Epithelial cell of esophagus (primary cell): ENCODE measurements around the gene KRTAP10-8.

Source experiments
- DNase-seq: peaks from one replicate; pipeline ENCODE4 v3.0.0; 2010; ENCODE audit warnings: low read depth
- H3K4me3 ChIP-seq: 2 replicates; pipeline ENCODE4 v1.5.1; 2011; ENCODE audit warnings: mild to moderate bottlenecking, low read length, control low read depth
- TF ChIP-seq, protein P1 (sequence below): IDR thresholded peaks from 2 replicates; pipeline ENCODE4 v1.5.1; 2011; ENCODE audit warnings: low read depth, mild to moderate bottlenecking, low read length, control low read depth, inconsistent platforms; ENCODE audit not compliant: insufficient read depth; ENCODE audit errors: missing control alignments

Gene KRTAP10-8, protein sequence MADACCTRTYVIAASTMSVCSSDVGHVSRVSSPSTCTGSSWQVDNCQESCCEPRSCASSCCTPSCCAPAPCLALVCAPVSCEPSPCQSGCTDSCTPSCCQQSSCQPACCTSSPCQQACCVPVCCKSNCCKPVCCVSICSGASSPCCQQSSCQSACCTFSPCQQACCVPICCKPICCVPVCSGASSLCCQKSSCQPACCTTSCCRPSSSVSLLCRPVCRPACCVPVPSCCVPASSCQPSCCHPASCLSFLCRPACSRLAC

DNA sequence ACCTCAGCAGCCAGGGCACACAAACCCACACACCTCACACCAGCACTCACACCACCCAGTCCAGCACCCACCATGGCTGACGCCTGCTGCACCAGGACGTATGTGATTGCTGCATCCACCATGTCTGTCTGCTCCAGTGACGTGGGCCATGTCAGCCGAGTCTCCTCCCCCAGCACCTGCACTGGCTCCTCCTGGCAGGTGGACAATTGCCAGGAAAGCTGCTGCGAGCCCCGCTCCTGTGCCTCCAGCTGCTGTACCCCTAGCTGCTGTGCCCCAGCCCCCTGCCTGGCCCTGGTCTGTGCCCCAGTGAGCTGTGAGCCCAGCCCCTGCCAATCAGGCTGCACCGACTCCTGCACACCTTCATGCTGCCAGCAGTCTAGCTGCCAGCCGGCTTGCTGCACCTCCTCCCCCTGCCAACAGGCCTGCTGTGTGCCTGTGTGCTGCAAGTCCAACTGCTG is at the start of gene KRTAP10-8:
Gene KRTAP10-8 (plus strand): TSS at position 51 of the 458 bp plus-strand sequence. CDS start 22 bp downstream, at position 73.
- DNase-seq, result no peak
- TF ChIP-seq, protein P1, sequence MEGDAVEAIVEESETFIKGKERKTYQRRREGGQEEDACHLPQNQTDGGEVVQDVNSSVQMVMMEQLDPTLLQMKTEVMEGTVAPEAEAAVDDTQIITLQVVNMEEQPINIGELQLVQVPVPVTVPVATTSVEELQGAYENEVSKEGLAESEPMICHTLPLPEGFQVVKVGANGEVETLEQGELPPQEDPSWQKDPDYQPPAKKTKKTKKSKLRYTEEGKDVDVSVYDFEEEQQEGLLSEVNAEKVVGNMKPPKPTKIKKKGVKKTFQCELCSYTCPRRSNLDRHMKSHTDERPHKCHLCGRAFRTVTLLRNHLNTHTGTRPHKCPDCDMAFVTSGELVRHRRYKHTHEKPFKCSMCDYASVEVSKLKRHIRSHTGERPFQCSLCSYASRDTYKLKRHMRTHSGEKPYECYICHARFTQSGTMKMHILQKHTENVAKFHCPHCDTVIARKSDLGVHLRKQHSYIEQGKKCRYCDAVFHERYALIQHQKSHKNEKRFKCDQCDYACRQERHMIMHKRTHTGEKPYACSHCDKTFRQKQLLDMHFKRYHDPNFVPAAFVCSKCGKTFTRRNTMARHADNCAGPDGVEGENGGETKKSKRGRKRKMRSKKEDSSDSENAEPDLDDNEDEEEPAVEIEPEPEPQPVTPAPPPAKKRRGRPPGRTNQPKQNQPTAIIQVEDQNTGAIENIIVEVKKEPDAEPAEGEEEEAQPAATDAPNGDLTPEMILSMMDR, result no peak
- no peak within 1 kb of the TSS for H3K4me3 ChIP-seq

DNA sequence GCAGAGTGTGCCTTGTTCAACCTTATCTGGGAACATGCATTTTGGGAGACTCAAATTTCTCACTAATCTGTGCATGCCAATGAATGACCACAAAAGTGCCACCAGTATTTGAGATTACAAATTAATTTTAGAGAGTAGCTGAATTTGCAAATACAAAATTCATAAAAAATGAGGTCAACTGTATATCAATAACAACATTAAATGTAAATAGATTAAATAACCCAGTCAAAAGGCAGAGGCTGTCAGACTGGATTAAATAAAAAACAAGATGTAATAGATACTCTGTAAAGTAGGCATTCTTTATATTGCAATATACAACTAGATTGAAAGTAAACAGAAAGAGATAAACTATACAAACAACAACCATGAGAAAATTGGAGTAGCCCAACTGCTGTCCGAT is 47.8 kb upstream of the KRTAP10-8 start:
- no peak overlapping the region for H3K4me3 ChIP-seq
- TF ChIP-seq, protein P1, result no peak
- DNase-seq, result no peak

DNA sequence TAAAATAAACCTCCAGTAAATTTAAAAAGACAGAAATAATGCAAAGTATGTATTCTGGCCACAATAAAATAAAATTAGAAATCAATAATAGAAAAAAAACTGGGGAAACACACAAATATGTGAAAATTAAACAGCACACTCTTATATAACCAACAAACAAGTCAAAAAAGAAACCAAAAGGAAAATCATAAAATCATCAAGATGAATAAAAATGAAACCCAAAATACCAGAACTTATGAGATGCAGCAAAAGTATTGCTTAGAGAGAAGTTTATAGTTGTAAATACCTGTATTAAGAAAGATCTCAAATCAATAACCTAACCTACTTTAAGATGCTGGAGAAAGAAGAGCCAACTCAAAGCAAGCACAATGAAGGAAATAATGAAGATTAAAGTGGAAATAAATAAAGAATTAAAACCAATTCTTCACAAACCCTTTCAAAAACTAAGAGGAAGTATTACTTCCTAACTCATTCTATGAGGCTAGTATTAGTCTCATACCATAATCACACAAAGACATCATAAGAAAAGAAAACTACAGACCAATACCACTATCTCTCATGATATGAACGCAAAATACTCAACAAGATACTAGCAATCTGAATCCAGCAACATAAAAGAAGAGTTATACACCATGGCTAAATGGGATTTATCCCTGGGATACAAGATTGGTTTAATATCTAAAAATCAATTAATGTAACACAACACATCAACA is 46.8 kb upstream of the KRTAP10-8 start:
- no peak for DNase-seq
- TF ChIP-seq, protein P1, result no peak
- no peak overlapping the region for H3K4me3 ChIP-seq

DNA sequence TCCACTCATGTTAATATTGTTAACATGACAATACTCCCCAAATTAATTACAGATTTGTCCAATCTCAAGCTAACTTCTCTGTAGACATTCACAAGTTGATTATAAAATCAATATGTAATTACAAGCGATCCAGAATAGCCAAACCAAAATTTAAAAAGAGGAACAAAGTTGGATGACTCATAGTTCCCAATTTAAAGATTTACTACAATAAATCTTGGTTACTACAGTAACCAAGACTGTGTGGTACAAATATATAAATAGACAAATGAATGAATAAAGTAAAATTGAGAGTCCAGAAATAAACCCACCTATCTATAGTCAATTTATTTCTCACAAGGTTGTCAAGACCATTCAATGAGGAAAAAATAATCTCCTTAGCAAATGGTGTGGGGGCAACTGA is 45.5 kb upstream of the KRTAP10-8 start:
- DNase-seq, result no peak
- TF ChIP-seq, protein P1, result no peak
- no peak overlapping the region for H3K4me3 ChIP-seq

DNA sequence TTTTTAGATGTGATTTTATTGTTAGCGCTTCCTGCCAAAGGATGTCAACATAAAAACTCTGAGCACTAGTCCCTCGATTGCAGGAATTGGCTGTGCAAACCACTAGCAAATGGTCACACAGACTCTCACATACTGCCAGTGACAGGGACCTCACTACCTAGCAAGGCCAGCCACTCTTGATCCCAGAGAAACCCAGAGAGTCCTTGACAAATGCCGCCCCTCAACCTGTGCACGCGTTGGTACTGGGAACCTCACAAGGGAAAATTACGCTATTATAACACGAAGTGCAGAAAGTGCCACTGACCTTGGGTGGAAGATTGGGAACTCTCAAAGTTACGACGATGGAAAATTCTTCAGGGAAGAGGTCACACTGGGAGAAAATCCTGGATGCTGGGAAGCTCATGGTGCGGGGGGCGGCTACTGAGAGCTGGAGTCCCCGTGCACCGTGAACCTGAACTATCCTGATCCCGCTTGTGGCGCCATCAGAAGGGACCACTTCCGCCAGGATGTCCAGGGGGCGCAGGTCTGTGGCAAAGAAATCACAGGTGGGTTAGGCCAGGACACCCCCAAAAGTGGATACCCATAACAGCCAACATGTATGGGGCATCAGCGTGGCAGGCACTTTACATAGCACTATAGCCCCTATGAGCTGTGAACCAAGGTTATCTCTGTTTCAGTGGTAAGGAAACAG is 44.3 kb upstream of the KRTAP10-8 start:
- TF ChIP-seq, protein P1, result no peak
- no peak for DNase-seq
- H3K4me3 ChIP-seq, result no peak overlapping the region

DNA sequence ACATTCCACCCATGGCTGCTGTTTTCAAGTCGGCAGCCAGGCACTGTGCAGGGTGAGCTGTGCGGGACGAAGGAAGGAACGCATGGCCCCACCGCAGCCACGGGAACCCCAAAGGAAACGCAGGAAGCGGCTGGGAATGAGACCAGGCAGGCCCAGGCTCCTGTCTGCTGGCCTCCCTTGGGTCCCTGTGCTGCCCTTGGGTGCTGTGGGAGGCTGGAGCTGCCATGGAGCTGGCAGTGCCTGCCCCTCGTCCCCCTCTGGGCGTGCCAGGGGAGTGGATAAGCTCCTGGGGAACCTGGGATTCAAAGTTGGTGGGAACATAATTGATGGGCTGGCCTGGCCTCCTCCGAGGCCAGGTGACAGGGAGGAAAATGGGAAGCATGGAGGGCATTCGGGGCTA is 43.6 kb upstream of the KRTAP10-8 start:
- DNase-seq, result no peak
- TF ChIP-seq, protein P1, result no peak
- H3K4me3 ChIP-seq, result no peak overlapping the region
